Osteoblast (primary cell): ENCODE results near the gene SNORC. TPM values are rescaled to one million over a fixed set of nuclear protein-coding genes. Genes with fewer than 3 reads are reported as not detected.
A peak's percentile ranks its signal among the peaks of the same experiment; 100 is the strongest.

Experiments
- DNase-seq: peaks from one replicate; pipeline ENCODE4 v3.0.0; 2011; ENCODE audit warnings: low spot score, mixed read lengths; ENCODE audit not compliant: insufficient read length; ENCODE audit errors: missing footprints
- H2AFZ ChIP-seq: 2 replicates; pipeline ENCODE4 v1.6.0; 2011; ENCODE audit warnings: mild to moderate bottlenecking, low read length
- H3K27ac ChIP-seq: 2 replicates; pipeline ENCODE4 v1.5.1; 2011; ENCODE audit warnings: mild to moderate bottlenecking, low read depth, low read length, moderate library complexity
- H3K27me3 ChIP-seq: 2 replicates; pipeline ENCODE4 v1.6.0; 2012; ENCODE audit warnings: mild to moderate bottlenecking, control low read depth, inconsistent platforms, low read length, moderate library complexity; ENCODE audit not compliant: insufficient read depth
- H3K36me3 ChIP-seq: 2 replicates; pipeline ENCODE4 v1.5.1; 2011; ENCODE audit warnings: mild to moderate bottlenecking, low read length, control low read depth, moderate library complexity; ENCODE audit not compliant: insufficient read depth
- H3K4me1 ChIP-seq: 2 replicates; pipeline ENCODE4 v1.5.1; 2011; ENCODE audit warnings: mild to moderate bottlenecking, low read length, control low read depth, moderate library complexity; ENCODE audit not compliant: insufficient read depth
- H3K4me2 ChIP-seq: 2 replicates; pipeline ENCODE4 v1.6.0; 2011; ENCODE audit warnings: mild to moderate bottlenecking, low read length; ENCODE audit not compliant: insufficient read depth
- H3K4me3 ChIP-seq: fragments of 200-600 bp; sonication (generic); 3 replicates; pipeline ENCODE4 v1.5.1; 2012; ENCODE audit warnings: mild to moderate bottlenecking, low read length, inconsistent platforms; ENCODE audit not compliant: insufficient read depth
- H3K79me2 ChIP-seq: 2 replicates; pipeline ENCODE4 v1.6.0; 2012; ENCODE audit warnings: mild to moderate bottlenecking, low read length, control low read depth, inconsistent platforms; ENCODE audit not compliant: insufficient read depth
- H3K9me3 ChIP-seq: 2 replicates; pipeline ENCODE4 v1.5.1; 2011; ENCODE audit warnings: low read depth, low read length, control low read depth
- H4K20me1 ChIP-seq: 2 replicates; pipeline ENCODE4 v1.6.0; 2012; ENCODE audit warnings: mild to moderate bottlenecking, low read length, control low read depth; ENCODE audit not compliant: insufficient read depth
- total RNA-seq: library from RNA; depleted of rRNA; stranded (reverse); fragments of >200 nt; gene quantifications from 2 replicates; pipeline ENCODE4 v1.2.3, GENCODE V29; 2012
- TF ChIP-seq, protein P1 (sequence below): IDR thresholded peaks from 2 replicates; pipeline ENCODE4 v1.5.1; 2011; ENCODE audit warnings: mild to moderate bottlenecking, low read depth, low read length, moderate library complexity; ENCODE audit errors: extremely low read depth

Gene SNORC
- total RNA-seq, 1 donor = 0.72 TPM

GRCh38 chr2:232890896-232891601, 21.0 kb downstream of the SNORC start:
- peak; percentile 90 for DNase-seq
- H3K4me3 ChIP-seq = peak overlapping the region; percentile 48
- no peaks in the 10 kb centered on the region for H3K9me3 ChIP-seq
- no peaks in the 10 kb centered on the region for H3K27me3 ChIP-seq
- H3K36me3 ChIP-seq = no peaks in the 10 kb centered on the region
- TF ChIP-seq, protein P1, sequence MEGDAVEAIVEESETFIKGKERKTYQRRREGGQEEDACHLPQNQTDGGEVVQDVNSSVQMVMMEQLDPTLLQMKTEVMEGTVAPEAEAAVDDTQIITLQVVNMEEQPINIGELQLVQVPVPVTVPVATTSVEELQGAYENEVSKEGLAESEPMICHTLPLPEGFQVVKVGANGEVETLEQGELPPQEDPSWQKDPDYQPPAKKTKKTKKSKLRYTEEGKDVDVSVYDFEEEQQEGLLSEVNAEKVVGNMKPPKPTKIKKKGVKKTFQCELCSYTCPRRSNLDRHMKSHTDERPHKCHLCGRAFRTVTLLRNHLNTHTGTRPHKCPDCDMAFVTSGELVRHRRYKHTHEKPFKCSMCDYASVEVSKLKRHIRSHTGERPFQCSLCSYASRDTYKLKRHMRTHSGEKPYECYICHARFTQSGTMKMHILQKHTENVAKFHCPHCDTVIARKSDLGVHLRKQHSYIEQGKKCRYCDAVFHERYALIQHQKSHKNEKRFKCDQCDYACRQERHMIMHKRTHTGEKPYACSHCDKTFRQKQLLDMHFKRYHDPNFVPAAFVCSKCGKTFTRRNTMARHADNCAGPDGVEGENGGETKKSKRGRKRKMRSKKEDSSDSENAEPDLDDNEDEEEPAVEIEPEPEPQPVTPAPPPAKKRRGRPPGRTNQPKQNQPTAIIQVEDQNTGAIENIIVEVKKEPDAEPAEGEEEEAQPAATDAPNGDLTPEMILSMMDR = no peak
- H3K27ac ChIP-seq = peak overlapping the region; percentile 41
- peaks cover 15% of the 10 kb centered on the region for H3K4me1 ChIP-seq
- H2AFZ ChIP-seq = peak overlapping the region; percentile 17
- no peaks in the 10 kb centered on the region for H4K20me1 ChIP-seq
- H3K4me2 ChIP-seq = peak overlapping the region; percentile 77
- H3K79me2 ChIP-seq = no peaks in the 10 kb centered on the region

DNA sequence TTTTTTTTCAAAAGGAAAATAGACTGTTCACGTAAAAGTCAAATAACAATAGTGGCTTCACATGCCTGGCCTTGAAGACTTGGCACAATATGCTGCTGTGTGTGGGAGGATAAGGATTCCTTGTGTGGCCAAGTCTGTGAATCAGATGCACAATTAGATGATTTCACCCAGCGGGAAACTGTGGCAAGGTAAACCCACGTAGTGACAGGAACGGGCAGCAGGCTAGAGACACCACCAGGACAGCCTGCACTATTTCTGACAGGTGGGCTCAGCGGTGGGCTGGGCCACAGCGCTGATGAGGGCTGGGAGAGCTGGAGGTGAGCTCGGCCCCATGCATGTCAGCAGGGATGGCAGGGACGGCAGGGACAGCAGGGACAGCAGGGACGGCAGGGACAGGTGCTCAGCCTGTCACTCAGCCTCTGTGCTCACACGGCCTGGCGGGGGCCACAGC, 21.6 kb downstream of the SNORC start:
- TF ChIP-seq, protein P1 = no peak
- Histone ChIP-seq H3K4me1 (peaks cover 15% of the 10 kb centered on the region), H4K20me1 (no peaks in the 10 kb centered on the region), H3K27ac (peak overlapping the region; percentile 41), H3K79me2 (no peaks in the 10 kb centered on the region), H2AFZ (no peak overlapping the region), H3K36me3 (no peaks in the 10 kb centered on the region), H3K9me3 (no peaks in the 10 kb centered on the region), H3K27me3 (no peaks in the 10 kb centered on the region), H3K4me3 (peak overlapping the region; percentile 48), H3K4me2 (peak overlapping the region; percentile 77)
- peak; percentile 99 for DNase-seq

DNA sequence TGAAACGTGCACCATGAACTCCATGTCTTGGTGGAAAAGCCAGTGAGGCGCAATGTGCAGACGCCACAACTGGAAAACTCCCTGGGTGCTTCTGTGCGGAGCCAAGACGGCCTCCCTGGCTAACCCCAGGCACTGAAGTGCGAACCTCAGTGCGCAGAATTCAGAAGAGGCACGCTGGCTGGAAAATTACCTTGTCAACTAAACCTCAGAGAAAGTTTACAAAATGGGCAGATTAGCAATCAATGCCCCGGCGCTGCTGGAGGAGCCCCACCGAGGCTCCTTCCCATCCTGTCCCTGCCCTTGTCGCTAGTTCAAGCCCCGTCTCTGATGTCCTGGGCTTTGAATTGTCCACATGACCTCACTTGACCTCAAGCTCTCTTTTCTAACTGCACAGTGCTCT, 22.2 kb downstream of the SNORC start:
- Histone ChIP-seq H2AFZ (no peak overlapping the region), H3K4me3 (no peak overlapping the region), H3K9me3 (no peaks in the 10 kb centered on the region), H4K20me1 (no peaks in the 10 kb centered on the region), H3K27me3 (no peaks in the 10 kb centered on the region), H3K36me3 (no peaks in the 10 kb centered on the region), H3K4me1 (peaks cover 15% of the 10 kb centered on the region), H3K4me2 (no peak overlapping the region), H3K79me2 (no peaks in the 10 kb centered on the region), H3K27ac (no peak overlapping the region)
- TF ChIP-seq, protein P1 = no peak
- peak; percentile 59 for DNase-seq

GRCh38 chr2:232892843-232893242, 22.8 kb downstream of the SNORC start:
- H4K20me1 ChIP-seq = no peaks in the 10 kb centered on the region
- no peak overlapping the region for H3K27ac ChIP-seq
- H3K9me3 ChIP-seq = no peaks in the 10 kb centered on the region
- no peak overlapping the region for H3K4me2 ChIP-seq
- TF ChIP-seq, protein P1 = no peak
- H3K79me2 ChIP-seq = no peaks in the 10 kb centered on the region
- no peaks in the 10 kb centered on the region for H3K36me3 ChIP-seq
- H3K27me3 ChIP-seq = no peaks in the 10 kb centered on the region
- no peak overlapping the region for H3K4me3 ChIP-seq
- peaks cover 15% of the 10 kb centered on the region for H3K4me1 ChIP-seq
- H2AFZ ChIP-seq = no peak overlapping the region
- DNase-seq = peak; percentile 14
